IPS-20b (cell line): ENCODE data around the gene EIF3K.

ENCODE experiments used
- H3K27ac ChIP-seq: one replicate; pipeline ENCODE4 v1.5.1; 2013; ENCODE audit warnings: low read length
- H3K27me3 ChIP-seq: 2 replicates; pipeline ENCODE4 v1.6.1; 2013; ENCODE audit warnings: mild to moderate bottlenecking, low read length, inconsistent platforms; ENCODE audit not compliant: insufficient read depth
- H3K36me3 ChIP-seq: 2 replicates; pipeline ENCODE4 v1.6.1; 2013; ENCODE audit warnings: low read depth, mild to moderate bottlenecking, inconsistent platforms, low read length, moderate library complexity; ENCODE audit not compliant: insufficient read depth
- H3K4me1 ChIP-seq: 2 replicates; pipeline ENCODE4 v1.6.1; 2013; ENCODE audit warnings: mild to moderate bottlenecking, control low read depth, inconsistent platforms, low read length, moderate library complexity; ENCODE audit not compliant: insufficient read depth
- H3K4me3 ChIP-seq: 2 replicates; pipeline ENCODE4 v1.5.1; 2013; ENCODE audit warnings: mild to moderate bottlenecking, low read length, inconsistent platforms
- H3K9ac ChIP-seq: 2 replicates; pipeline ENCODE4 v1.6.1; 2013; ENCODE audit warnings: low read depth, mild to moderate bottlenecking, inconsistent platforms, low read length, moderate library complexity
- H3K9me3 ChIP-seq: 2 replicates; pipeline ENCODE4 v1.6.1; 2013; ENCODE audit warnings: mild to moderate bottlenecking, low read depth, low read length, inconsistent platforms; ENCODE audit not compliant: insufficient read depth

EIF3K gene

DNA sequence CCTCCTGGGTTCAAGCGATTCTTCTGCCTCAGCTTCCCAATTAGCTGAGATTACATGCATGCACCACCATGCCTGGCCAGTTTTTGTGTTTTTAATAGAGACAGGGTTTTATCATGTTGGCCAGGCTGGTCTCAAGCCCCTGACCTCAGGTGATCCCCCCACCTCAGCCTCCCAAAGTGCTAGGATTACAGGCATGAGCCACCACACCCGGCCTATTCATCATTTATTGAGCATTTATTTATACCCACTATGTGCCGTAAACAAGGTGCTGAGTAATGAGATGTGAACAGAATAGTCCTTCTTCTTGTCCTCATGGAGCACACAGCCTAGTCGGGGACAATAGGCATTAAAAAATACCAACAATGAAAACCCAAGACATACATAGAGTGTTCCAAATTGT is 54.0 kb downstream of the EIF3K start:
- Histone ChIP-seq H3K9me3 (no peaks in the 10 kb centered on the region), H3K4me3 (no peak overlapping the region), H3K36me3 (peaks cover 21% of the 10 kb centered on the region; the same call in 1 of the 2 replicates), H3K27ac (no peak overlapping the region), H3K4me1 (peaks cover 29% of the 10 kb centered on the region), H3K9ac (no peak overlapping the region), H3K27me3 (no peaks in the 10 kb centered on the region)

DNA sequence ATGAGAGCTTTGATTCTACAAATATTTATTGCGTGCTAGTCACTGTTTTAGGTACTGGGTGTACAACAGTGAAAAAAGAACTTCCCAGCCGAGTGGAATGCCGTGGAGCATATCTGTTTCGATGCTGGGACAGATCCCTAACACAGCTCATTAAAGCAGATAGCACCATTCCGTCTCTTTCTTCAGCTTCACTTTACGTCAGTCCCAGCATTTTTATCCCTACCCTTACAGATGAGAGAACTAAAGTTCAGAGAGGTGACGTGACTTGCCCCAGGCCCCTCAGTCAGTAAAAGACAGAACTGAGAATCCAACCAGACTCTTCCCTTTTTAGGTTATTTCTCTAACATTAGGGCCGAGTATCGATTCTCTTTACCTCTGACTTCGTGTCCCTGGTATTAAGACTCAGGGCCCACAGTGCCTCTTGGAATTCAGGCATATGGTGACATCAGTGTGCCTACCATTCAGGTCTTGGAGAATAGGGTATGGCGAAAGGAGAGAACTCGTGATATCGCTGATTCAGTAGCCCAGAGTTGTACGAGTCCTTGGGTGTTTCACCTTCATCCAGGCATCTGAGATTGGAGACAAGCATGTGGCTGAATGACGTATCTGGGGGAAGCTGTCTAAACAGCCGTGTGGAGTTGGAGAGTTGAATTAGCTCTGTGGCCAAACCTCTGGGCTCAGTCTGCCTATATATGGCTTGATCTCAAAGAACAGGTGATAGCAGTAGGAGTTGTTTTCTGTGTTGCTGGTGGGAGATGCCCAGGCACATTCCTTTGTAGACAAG is 55.6 kb downstream of the EIF3K start:
- Histone ChIP-seq H3K27me3 (no peaks in the 10 kb centered on the region), H3K9me3 (no peaks in the 10 kb centered on the region), H3K4me3 (no peak overlapping the region), H3K9ac (no peak overlapping the region; the same call in 1 of the 2 replicates), H3K4me1 (peaks cover 21% of the 10 kb centered on the region), H3K27ac (peak overlapping the region; percentile 28), H3K36me3 (peaks cover 19% of the 10 kb centered on the region; the same call in 1 of the 2 replicates)

DNA sequence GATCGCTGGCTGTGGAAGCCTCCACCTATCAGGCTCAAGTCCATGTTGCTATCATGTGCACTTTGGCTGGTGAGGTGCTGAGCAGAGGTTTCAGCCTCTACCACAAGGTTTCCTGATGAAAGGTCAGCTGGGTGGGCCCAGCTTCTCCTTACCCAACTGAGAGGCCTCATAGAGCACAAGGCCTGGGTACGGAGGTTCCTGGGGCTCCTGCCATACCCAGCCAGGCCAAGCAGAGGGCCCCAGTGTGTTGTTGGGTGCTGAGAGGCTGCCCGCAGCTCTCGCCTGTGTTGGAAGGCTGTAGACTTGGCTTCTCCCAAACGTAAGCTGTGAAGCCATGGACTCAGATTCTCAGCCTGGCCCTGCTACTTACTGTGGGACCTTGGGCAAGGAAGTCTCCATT is 56.6 kb downstream of the EIF3K start:
- Histone ChIP-seq H3K4me1 (peaks cover 16% of the 10 kb centered on the region), H3K36me3 (peaks cover 13% of the 10 kb centered on the region; the same call in 1 of the 2 replicates)

DNA sequence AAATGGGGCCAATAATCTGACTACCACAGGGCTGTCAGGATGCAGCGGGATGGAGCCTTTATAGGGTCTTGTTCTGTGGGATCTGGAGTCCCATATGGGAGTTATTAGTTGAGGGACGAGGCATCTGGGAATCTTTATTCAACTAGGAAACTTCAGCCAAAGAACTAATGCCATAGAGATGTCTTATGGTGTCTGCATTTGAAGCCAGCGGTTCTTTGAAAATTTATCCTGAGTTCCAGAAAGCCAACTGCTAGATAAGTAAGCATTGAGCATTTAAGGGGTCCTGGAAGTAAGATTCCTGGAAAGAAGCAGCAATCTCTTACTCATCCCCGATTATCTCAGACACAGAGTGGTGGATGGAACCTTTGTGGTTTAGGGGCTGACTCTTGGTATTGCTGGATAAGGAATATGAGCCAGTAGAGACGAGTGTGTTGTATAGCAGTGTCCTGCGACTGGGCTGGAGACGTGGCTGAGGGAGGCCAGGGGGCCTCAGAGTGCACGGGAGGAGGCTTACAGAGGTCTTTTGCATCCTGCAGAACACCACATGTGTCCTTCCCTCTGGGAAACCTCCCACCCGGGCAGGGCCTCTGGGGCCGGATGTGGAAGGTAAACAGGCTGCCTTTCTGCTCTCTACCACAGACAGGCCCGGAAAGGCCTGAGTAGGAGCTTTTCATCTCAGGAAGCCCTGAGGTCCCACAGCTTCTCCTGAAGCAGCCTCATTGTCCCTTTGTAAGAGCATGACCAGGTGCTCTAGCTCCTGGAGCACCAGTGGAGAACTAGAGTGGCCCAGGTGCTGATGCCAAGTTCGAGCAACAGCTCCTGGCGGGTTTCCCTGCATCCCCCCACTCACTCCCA is 57.3 kb downstream of the EIF3K start:
- Histone ChIP-seq H3K9me3 (no peaks in the 10 kb centered on the region), H3K9ac (no peak overlapping the region)

More for the DNA sequence above, 56.6 kb downstream of the EIF3K start:
- no peaks in the 10 kb centered on the region for H3K9me3 ChIP-seq
- H3K27ac ChIP-seq = no peak overlapping the region
- H3K4me3 ChIP-seq = no peak overlapping the region
- H3K27me3 ChIP-seq = no peaks in the 10 kb centered on the region
- H3K9ac ChIP-seq = no peak overlapping the region

DNA sequence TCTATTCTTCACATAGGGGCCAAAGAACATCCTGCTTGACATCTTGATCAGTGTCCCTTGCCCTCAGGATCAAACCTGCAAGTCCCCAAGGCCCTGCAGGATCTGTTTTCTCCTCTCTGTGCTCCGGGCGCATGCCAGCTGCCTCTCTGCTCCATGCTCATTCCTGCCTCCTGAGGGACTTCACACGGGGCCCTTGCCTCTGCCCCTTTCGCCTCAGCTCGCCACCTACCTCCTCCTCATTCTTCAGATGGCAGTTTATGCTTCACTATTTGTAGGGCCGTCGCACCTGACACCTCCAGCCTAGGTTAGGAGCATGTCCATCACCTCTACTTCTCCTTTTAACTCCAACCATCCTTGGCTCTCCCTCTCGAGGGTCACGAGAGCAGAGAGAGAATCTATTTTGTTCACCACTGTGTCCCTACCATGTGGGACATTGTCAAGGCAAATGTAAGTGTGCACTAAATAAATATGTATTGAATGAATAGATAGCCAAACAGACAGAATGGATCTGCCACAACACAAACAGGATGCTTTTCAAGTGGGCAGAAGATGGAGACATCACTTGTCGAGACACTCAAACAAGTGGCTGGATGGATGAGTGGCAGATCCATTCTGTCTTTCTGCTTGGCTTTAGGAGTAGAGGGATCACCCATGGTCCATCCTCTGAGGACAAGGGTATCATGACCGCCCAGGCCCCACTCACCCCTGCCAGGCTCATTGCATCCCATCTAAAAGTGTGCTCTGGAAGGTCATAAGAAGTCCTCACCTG is 58.1 kb downstream of the EIF3K start:
- Histone ChIP-seq H3K9ac (no peak overlapping the region), H3K4me3 (no peak overlapping the region), H3K27ac (no peak overlapping the region), H3K36me3 (peaks cover 13% of the 10 kb centered on the region; the same call in 1 of the 2 replicates), H3K27me3 (no peaks in the 10 kb centered on the region), H3K9me3 (no peaks in the 10 kb centered on the region), H3K4me1 (peaks cover 8% of the 10 kb centered on the region)

More for the DNA sequence above, 57.3 kb downstream of the EIF3K start:
- H3K36me3 ChIP-seq = peaks cover 13% of the 10 kb centered on the region; the same call in 1 of the 2 replicates
- H3K4me1 ChIP-seq = peaks cover 11% of the 10 kb centered on the region
- no peak overlapping the region for H3K4me3 ChIP-seq
- no peak overlapping the region for H3K27ac ChIP-seq
- no peaks in the 10 kb centered on the region for H3K27me3 ChIP-seq

DNA sequence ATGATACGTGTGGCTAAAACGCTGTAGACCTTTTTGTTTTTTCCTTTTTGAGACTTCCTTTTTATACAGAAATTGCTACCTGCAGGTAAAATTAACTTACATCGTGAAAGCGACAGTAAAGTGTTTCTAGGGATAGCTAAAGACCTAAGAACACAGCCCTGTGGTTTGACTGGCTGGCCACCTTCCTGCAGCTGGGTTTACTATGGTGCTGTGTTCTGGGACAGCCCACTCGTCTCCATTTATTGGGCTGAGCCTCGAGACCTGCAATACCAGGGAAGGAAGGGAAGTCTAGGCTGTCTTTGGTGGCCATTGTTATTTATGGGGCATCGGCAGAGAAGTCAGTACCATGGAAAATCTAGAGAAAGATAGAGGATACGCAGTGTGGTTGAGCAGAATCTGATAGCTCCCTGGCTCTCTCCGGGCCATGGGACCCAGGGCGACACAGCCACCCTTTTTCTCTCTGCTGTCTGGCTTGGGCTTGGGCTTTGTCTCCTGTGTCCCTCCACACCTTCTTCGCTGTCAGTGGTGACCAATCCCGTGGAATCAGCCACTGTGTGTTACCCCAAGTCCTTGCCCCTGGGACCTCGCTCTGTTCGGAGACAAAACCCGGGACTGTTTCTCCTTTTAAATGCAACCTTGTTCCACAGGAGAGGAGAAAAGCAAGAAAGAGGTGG is 59.4 kb downstream of the EIF3K start:
- Histone ChIP-seq H3K9ac (0 out of 2 replicates have a peak overlapping the region, but pooled peaks have one; percentile 17), H3K27ac (no peak overlapping the region)

DNA sequence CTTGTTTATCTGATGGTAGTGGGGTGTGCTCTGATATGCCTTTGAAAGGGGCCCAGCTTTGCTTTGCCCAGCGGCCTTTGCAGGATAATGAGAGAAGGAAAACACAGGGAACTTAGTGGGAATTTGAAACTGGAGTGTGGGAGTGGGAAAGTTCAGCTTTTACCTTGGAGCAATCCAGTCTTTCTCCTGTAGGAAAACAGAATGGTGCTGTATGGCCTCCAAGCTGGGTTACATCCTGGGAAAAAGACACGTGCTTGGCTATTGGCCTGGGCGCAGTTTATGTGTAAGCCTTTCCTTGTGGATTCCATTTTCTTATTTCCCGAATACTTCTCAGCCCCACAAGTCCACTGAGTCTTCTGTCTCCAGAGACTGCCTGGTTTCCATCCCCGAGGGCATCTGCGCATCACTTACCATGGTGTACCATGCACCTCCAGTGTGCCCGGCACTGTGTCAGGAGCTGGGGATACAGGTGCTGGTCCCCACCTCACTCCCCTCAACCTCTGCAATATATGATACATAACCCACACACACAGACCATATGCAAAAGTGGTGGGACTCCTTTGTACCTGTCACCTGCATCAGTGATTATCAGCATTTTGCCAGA is 60.0 kb downstream of the EIF3K start:
- peaks cover 13% of the 10 kb centered on the region; the same call in 1 of the 2 replicates for H3K36me3 ChIP-seq
- no peak overlapping the region for H3K27ac ChIP-seq
- 0 out of 2 replicates have a peak overlapping the region, but pooled peaks have one; percentile 17 for H3K9ac ChIP-seq

More for the DNA sequence above, 59.4 kb downstream of the EIF3K start:
- H3K36me3 ChIP-seq = peaks cover 13% of the 10 kb centered on the region; the same call in 1 of the 2 replicates
- no peaks in the 10 kb centered on the region for H3K27me3 ChIP-seq
- no peaks in the 10 kb centered on the region for H3K9me3 ChIP-seq
- no peak overlapping the region for H3K4me3 ChIP-seq
- peaks cover 16% of the 10 kb centered on the region for H3K4me1 ChIP-seq

DNA sequence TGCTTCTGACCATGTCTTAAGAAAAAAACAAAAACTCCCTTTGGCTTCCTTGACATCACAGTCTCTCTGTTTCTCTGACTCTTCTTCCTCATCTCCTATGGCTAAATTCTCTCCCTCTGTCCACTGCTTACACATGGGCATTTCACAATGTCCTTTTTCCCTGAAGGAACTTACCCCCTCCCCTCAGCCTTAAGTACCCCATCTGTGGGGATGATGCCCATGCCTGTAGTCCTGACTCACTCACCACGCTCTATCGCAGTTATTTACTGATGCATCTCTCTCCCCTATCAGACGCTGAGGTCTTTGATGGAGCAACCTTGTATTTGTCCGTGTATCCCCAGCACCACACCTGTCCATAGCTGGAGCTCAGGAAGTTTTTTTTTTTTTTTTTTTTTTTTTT is 60.9 kb downstream of the EIF3K start:
- Histone ChIP-seq H3K36me3 (peaks cover 13% of the 10 kb centered on the region; the same call in 1 of the 2 replicates), H3K4me1 (peaks cover 25% of the 10 kb centered on the region; the same call in 1 of the 2 replicates), H3K9ac (no peak overlapping the region), H3K27ac (no peak overlapping the region), H3K27me3 (no peaks in the 10 kb centered on the region), H3K9me3 (no peaks in the 10 kb centered on the region), H3K4me3 (no peak overlapping the region)

More for the DNA sequence above, 60.0 kb downstream of the EIF3K start:
- Histone ChIP-seq H3K27me3 (no peaks in the 10 kb centered on the region), H3K4me1 (peaks cover 22% of the 10 kb centered on the region), H3K9me3 (no peaks in the 10 kb centered on the region), H3K4me3 (no peak overlapping the region)

DNA sequence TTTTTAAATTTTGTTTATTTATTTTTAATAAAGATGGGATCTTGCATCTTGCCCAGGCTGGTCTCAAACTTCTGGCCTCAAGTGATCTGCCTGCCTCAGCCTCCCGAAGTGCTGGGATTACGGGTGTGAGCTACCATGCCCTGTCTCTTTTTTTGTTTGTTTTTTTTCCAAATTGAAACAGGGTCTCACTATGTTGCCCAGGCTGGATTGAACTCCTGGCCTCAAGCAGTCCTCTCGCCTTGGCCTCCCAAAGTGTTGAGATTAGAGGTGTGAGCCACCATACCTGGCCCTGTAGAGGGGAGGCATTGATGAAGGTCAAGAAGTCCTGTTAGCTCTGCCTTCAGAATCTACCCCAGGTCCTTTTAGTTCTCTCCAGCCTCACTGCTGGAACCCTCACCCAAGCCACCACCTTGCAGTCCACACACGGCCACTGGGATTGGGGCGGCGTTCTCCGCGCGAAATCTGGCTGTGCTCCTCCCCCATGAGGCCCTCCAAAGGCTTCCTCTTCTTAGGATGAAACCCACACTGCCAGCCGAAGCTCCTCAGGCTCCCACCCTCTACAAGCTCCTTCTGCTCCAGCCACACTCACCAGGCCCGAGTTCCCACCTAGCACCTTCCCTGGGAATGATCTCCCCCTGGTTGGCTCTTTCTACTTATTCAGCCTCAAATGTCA is 63.3 kb downstream of the EIF3K start:
- Histone ChIP-seq H3K4me3 (no peak overlapping the region), H3K27ac (peak overlapping the region; percentile 97), H3K27me3 (no peaks in the 10 kb centered on the region), H3K9ac (peak overlapping the region; percentile 72; the same call in 1 of the 2 replicates), H3K4me1 (peaks cover 43% of the 10 kb centered on the region), H3K36me3 (peaks cover 7% of the 10 kb centered on the region; the same call in 1 of the 2 replicates), H3K9me3 (no peaks in the 10 kb centered on the region)

DNA sequence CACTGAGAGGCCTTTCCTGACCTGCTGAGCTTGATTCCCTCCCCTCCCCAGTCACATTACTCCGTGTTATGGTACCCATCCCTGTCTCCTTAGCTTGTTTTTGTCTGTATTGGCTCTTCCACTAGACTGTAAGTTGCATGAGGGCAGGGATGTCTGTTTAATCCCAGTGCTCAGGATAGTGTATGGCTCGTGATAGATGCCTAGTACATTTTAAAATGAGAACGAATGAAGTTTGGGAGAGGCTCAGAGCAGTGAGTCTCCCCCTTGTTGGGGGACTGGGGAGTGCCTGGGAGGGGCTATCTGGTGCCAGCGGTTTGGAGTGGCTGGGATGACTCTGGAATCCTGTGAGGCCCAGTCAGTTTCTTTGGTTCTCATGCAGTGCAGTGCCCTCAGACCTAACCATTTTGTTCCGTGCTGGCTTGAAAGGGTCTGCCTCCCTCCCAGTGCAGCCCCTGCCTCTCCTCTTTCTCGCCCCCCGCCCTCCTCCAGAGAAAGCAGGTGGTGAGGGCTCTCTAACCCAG is 63.9 kb downstream of the EIF3K start:
- H3K4me1 ChIP-seq = peaks cover 43% of the 10 kb centered on the region
- 0 out of 2 replicates have a peak, but pooled peaks cover 5% of the 10 kb centered on the region for H3K36me3 ChIP-seq
- peak overlapping the region; percentile 97 for H3K27ac ChIP-seq
- no peak overlapping the region for H3K4me3 ChIP-seq
- no peaks in the 10 kb centered on the region for H3K9me3 ChIP-seq
- H3K27me3 ChIP-seq = no peaks in the 10 kb centered on the region
- H3K9ac ChIP-seq = peak overlapping the region; percentile 72; the same call in 1 of the 2 replicates
